ENCODE data around the gene COL9A3. TPM values are rescaled to one million over a fixed set of nuclear protein-coding genes. Genes with fewer than 3 reads are reported as not detected.

COL9A3 gene
- total RNA-seq, 1 experiment from 2014 or later, result 46.6 TPM

GRCh38 chr20:62773845-62774714, 42.8 kb upstream of the COL9A3 start:
- in situ Hi-C loops (cut with HindIII; ENCODE audit: low pct_unique_long_range_greater_than_20kb, low sequenced_read_pairs), result no loop called here
- intact Hi-C loops (cut with micrococcal nuclease; ENCODE audit: unreplicated experiment), result no loop called here

More at GRCh38 chr20:62773845-62774714, 42.8 kb upstream of the COL9A3 start:
- ATAC-seq, result no peak
- ChIA-PET CTCF (interaction anchor here (1.4 kb wide), 1 partner anchor 17 kb away, joined by 4 read pairs; no protein-coding TSS in a partner anchor), POLR2A (interaction anchor here (0.7 kb wide), 1 partner anchor 21 kb away, joined by 3 read pairs; no protein-coding TSS in a partner anchor)
- no peak overlapping the region for H3K4me3 ChIP-seq (ENCODE audit: low read depth in 2 of 2, low read length in 2 of 2)
- no peak overlapping the region for H3K27ac ChIP-seq (ENCODE audit: low read length)
- H3K36me3 ChIP-seq (ENCODE audit: control insufficient read depth, insufficient read depth, low read length), result no peaks in the 10 kb centered on the region; the same call in 1 of the 2 replicates
- DNase-seq (ENCODE audit: low read depth, low spot score), result no peak
- H3K27me3 ChIP-seq (ENCODE audit: control insufficient read depth, insufficient read depth, low read length), result no peaks in the 10 kb centered on the region
- H3K4me1 ChIP-seq (ENCODE audit: control insufficient read depth, insufficient read depth, low read length), result no peaks in the 10 kb centered on the region; the same call in none of the 2 replicates
- TF ChIP-seq SIN3A (IDR thresholded peaks at IDR 0.05; ENCODE audit: borderline replicate concordance, insufficient read depth, low read depth, low read length) (no peak), REST (IDR thresholded peaks at IDR 0.05; ENCODE audit: insufficient read depth in 1 of 2, low read depth in 2 of 2, low read length in 1 of 2) (no peak), CTCF (IDR thresholded peaks at IDR 0.05) (no peak), POLR2AphosphoS5 (IDR thresholded peaks at IDR 0.05; ENCODE audit: low read depth, low read length) (no peak), TCF7L2 (IDR thresholded peaks at IDR 0.05; ENCODE audit: low read depth, low read length) (no peak)
- H3K9me3 ChIP-seq (ENCODE audit: control insufficient read depth, insufficient read depth, low read depth, low read length), result no peaks in the 10 kb centered on the region
- BruUV-seq (replicated peaks), result no TSS peak
